ENCODE results near the gene HSPG2. TPM values are rescaled to one million over a fixed set of nuclear protein-coding genes. Genes with fewer than 3 reads are reported as not detected.
"Not testable (repeated sequence)": the region's sequence is repeated elsewhere in the genome, so short reads cannot be mapped to it uniquely, and the experiment has no call there.

The HSPG2 gene
- total RNA-seq, 2 experiments from 2014 or later: 1.7 to 2.3 TPM

DNA sequence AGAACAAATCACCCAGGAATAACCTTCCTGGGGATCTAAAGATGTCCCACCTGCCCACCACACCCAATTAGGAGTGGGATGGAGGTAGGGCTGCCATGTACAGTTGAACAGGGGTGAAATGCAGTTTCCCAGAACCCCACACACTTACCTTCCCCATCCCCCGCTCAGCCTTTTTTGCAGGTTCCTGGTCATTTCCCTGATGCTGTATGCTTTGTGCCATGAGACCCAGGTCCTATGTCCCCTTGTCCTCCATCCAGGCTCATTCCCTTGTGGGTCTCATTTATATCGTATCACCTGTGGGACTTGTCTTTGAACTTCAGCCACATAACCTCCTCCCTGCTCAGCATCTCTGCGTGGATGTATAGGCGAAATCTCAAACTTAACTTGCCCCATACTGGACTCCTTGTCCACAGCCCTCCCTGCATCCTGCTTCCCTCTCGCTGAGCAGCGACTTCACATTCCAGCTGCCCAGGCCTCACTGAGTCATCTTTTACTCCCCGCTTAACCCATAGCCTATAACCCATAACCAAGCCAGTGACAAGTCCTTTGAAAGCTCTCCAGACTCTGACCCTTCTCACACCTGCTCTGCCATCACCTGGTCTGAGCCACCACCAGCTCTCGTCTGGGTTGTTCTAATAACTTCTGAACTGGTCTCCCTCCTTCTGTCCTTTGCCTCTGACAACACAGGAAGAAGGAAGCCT is 120.4 kb downstream of the HSPG2 start:
- ChIA-PET CTCF (interaction anchor here (0.6 kb wide), 1 partner anchor 102 kb away, joined by 3 read pairs; no protein-coding TSS in a partner anchor), POLR2A (no interaction called here)

GRCh38 chr1:21815724-21816321 is 121.3 kb downstream of the HSPG2 start:
- CTCF ChIA-PET: no interaction called here

DNA sequence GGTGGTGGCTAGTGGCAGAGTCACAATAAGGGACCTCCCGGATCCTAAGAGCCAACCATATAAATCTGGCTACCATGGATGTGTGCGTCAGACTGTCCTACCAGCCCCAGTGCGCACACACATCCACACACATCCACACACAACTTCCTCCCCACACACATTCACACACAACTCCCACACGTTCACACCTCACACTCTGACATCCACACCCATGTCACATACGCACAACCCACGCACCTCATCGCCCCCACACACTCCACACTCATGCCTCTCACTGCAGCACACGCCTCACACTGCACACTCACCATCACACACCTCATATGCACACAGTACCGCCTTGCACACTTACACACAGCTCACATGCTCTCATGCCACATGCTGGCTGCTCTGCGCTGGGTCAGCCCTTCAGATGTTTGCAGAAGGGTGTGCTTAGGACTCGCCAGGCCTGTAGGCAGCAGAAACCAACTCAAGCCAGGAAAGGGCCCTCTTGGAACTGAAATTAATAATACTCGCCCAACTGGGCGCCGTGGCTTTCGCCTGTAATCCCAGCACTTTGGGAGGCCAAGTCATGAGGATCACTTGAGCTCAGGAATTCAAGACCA is 122.0 kb downstream of the HSPG2 start:
- CTCF ChIA-PET: no interaction called here
- POLR2A ChIA-PET: no interaction called here

More at GRCh38 chr1:21815724-21816321, 121.3 kb downstream of the HSPG2 start:
- POLR2A ChIA-PET: no interaction called here

DNA sequence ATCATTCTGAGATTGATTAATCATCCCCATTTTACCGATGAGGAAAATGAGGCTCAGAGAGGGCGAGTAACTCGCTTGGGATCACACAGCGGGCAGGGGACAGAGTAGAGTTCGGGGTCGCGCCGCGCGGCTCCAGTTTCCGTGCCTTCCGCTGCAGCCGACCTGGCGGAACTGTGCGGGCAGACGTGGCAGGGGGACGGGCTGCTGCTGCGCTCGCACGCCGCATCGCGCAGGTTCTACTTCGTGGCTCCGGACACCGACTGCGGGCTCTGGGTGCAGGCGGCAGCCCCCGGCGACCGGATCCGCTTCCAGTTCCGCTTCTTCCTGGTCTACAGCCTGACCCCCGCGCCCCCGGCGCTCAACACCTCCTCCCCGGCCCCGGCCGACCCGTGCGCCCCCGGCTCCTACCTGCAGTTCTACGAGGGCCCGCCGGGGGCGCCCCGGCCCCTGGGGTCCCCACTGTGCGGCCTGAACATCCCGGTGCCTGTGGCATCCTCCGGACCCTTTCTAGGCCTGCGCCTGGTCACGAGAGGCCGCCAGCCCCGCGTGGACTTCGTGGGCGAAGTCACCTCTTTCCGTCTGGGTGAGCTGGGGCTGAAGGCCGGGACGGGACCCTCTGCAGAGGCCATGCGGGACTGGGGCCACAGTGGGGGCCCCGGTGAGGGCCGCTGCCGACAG is 122.7 kb downstream of the HSPG2 start:
- POLR2A ChIA-PET: interaction anchor here (0.6 kb wide), 1 partner anchor 8 kb away, joined by 4 read pairs; no protein-coding TSS in a partner anchor
- CTCF ChIA-PET: no interaction called here

- ChIA-PET POLR2A (interaction anchor here (0.6 kb wide), 1 partner anchor 9 kb away, joined by 4 read pairs; no protein-coding TSS in a partner anchor), CTCF (no interaction called here)
Measured at GRCh38 chr1:21813542-21813941, 123.6 kb downstream of the HSPG2 start.

DNA sequence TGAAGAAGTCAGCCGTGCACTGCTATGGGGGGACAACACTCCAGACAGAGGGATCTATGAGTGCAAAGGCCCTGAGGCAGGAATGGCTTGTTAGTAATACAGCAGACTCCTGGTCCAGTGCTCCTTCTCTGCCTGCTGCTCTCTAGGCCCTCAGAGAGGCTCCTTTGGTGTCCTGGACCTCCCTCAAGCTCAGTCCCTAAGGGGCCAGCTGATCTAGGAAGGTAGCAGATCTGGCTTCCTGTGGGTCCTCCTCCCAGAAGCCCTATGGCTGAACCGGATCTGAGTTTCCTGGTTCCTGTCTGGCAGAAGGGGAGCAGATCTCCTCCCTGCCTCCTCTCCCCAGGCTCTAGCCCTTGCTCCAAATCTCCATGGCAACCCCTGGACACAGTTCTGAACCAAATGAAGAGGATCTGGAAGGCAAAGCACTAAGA is 125.2 kb downstream of the HSPG2 start, which contains the start of gene LDLRAD2:
LDLRAD2 (plus strand) TSS at position 391 of the 431 bp plus-strand sequence. CDS start 187 bp downstream, outside the sequence.
- ChIA-PET CTCF (no interaction called here), POLR2A (no interaction called here)

GRCh38 chr1:21804536-21804935 is 132.6 kb downstream of the HSPG2 start:
- POLR2A ChIA-PET: no interaction called here
- CTCF ChIA-PET: no interaction called here

- POLR2A ChIA-PET: no interaction called here
- CTCF ChIA-PET: no interaction called here
Measured at GRCh38 chr1:21801100-21801499, 136.0 kb downstream of the HSPG2 start.

GRCh38 chr1:21799730-21800129 is 137.4 kb downstream of the HSPG2 start:
- ChIA-PET POLR2A (interaction anchor here (0.5 kb wide), 1 partner anchor 279 kb away, joined by 3 read pairs; no protein-coding TSS in a partner anchor), CTCF (interaction anchor here (0.9 kb wide), 1 partner anchor 16 kb away, joined by 3 read pairs; no protein-coding TSS in a partner anchor)

GRCh38 chr1:21795075-21795474 is 142.0 kb downstream of the HSPG2 start:
- ChIA-PET POLR2A (no interaction called here), CTCF (no interaction called here)

GRCh38 chr1:21794656-21795055 is 142.5 kb downstream of the HSPG2 start:
- ChIA-PET CTCF (no interaction called here), POLR2A (no interaction called here)

- POLR2A ChIA-PET: no interaction called here
- CTCF ChIA-PET: interaction anchor here (1.2 kb wide), 1 partner anchor 25 kb away, joined by 4 read pairs; no protein-coding TSS in a partner anchor
Measured at GRCh38 chr1:21793104-21793503, 144.0 kb downstream of the HSPG2 start.

DNA sequence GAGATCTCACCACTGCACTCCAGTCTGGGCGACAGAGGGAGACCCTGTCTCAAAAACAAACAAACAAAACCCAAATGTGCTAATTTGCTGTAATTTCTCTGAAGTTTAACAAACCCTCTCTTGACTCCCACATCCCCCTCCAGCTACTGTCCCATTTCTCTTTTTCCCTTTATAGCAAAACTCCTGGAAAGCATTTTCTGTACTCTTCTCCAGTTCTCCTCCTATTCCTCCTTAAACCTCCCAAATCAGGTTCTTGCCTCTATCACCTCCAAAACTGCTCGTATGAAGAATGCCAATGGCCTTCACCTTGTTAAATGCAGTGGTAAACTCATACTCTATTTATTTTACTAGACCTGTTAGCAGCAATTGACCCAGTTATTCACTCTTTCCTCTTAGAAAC is 150.5 kb downstream of the HSPG2 start:
- CTCF ChIA-PET: no interaction called here
- POLR2A ChIA-PET: no interaction called here

DNA sequence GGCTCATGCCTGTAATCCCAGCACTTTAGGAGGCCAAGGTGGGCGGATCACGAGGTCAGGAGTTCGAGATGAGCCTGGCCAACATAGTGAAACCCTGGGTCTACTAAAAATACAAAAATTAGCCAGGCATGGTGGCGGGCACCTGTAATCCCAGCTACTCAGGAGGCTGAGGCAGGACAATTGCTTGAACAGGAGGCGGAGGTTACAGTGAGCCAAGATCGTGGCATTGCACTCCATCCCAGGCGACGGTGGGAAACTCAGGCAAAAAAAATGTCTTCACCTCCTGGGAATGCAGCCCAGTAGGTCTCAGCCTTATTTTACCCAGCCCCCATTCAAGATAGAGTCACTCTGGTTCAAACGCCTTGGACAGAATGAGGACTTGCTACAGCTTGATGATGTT is 151.3 kb downstream of the HSPG2 start:
- CTCF ChIA-PET, POLR2A ChIA-PET: not testable (repeated sequence)

- CTCF ChIA-PET: interaction anchor here (1.0 kb wide), 2 partner anchors 16 to 247 kb away, joined by 3 read pairs; no protein-coding TSS in a partner anchor
- POLR2A ChIA-PET: interaction anchor here (0.6 to 3.1 kb wide), 3 partner anchors 22 to 241 kb away, joined by 3 to 13 read pairs (median 4); no protein-coding TSS in a partner anchor
Measured at GRCh38 chr1:21783679-21784603, 153.2 kb downstream of the HSPG2 start.

DNA sequence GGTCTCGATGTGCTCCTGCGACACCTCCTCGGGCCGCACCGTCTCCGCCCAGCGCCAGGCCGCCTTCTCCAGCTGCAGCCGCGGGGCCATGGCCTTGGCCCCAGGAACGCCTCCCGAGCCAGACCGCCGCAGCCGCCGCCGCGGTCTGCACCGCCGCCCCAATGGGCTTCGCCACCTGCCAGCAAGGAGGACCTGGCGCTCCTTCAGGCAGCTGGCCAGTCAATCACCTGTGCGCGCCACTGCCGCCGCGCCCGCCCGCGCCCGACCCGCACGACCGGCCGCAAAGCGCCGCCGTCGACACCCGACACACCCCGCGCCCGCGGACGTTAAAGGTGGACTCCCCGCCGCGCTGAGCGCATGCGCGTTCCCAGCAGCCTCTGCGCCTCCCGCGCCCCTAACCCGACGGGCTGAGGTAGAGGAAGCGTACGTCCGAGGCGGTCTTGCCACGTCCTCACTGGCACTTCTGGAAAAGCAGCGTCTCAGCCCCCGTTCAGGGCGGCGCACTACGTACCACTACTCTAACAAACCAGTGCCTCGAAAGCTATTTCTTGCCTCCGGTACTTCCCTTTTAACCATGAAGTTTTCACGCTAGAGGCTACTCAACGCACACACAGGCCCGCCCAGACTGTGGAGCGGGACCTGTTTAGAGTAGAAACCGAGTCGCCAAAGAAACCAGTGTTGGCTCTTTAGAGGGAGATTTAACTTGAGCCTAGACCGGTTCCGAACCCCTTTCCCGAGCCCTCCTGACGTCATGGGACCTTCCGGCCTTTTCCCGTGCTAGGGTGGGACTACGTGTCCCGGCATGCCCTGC is 154.0 kb downstream of the HSPG2 start, which contains the start of gene USP48:
USP48 (minus strand) TSS at position 282 of the 811 bp plus-strand sequence; CDS start at position 90, 192 bp downstream.
- CTCF ChIA-PET: interaction anchor here (0.6 to 2.1 kb wide), 4 partner anchors 61 to 264 kb away, joined by 3 to 9 read pairs (median 3); no protein-coding TSS in a partner anchor
- POLR2A ChIA-PET: interaction anchor here (0.6 to 3.1 kb wide), 4 partner anchors 10 to 257 kb away, joined by 3 to 13 read pairs (median 4); no protein-coding TSS in a partner anchor

DNA sequence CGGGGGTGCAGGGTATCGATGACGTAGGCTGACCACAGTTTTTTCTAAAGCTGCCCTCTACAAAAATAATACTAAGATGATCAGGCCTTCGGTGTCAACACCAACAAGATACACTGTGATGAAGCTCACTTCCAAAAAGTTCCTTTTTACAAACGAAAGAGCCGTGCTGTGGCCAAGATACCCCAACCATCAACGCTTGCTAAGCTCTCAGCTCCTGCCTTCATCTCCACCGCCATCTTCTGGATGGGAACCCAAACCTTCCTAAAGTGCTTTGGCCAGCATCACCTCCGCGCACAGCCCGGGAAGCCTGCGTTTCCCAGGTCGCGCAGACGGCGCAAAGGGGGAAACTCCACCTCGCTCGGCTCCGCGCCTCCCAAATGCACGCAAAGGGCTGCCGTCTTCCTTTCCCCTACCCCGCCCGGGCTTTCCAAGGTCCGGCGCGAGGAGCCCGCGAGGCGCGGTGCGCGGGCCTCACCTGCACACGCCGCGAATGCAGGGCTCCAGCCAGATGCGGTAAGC is 154.7 kb downstream of the HSPG2 start:
- ChIA-PET CTCF (interaction anchor here (0.6 to 2.1 kb wide), 3 partner anchors 60 to 241 kb away, joined by 3 to 9 read pairs (median 3); no protein-coding TSS in a partner anchor), POLR2A (interaction anchor here (0.8 to 3.1 kb wide), 4 partner anchors 9 to 907 kb away, joined by 3 to 13 read pairs (median 4); no protein-coding TSS in a partner anchor)

Measured in activated CD8-positive, alpha-beta memory T cell treated with anti-CD3 and anti-CD28 coated beads for 36 hours (primary cell).